HG03442 (cell line): ENCODE measurements around the gene ZNF648.
"Not testable (repeated sequence)": the region's sequence is repeated elsewhere in the genome, so short reads cannot be mapped to it uniquely, and the experiment has no call there.

Source experiments
- ATAC-seq: cut with Tn5 transposase; IDR thresholded peaks from one replicate; pipeline ENCODE4 v1.9.1; 2021; ENCODE audit warnings: mild to moderate bottlenecking, moderate library complexity; ENCODE audit not compliant: unreplicated experiment

Gene ZNF648

DNA sequence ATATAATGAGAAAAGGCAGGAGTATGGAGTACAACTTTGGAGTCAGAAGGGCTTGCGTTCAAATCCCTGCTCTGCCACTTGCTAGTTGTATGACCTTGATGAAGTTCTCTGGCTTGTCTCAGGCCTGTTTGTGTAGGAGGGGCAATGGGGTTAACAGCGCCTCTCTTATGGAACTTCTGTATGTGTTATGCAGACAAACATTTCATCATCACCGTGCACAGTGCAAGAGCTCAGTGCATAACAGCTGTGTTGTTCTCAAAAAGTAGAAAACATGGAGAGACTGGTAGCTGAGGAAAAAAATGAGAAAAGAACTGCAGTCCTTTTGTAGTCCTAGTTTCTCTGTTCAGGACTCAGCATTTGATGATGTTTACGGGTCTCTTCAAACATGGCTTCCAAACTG is 10.4 kb upstream of the ZNF648 start:
- ATAC-seq, result no peak

DNA sequence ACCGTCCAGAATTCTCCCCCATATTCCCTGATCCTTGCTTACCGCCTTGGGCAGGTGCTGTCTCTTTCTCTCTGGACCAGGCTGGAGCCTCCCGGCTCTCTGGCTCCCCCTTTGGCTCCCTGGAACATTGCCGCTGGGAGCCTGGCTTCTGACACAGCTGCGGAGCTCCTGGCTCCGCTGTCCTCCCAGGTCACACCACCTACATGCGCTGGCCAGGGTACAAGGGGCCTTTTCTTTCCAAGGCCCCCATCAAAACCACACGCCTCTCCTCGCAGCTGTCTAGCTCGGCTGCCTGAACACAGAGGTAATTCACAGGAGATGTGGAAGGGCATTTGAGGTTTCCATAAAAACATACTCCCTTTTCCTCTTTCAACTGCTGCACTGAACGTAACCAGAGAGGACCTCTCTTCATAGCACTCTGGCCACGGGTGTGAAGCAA is 7.5 kb upstream of the ZNF648 start:
- ATAC-seq, result no peak

DNA sequence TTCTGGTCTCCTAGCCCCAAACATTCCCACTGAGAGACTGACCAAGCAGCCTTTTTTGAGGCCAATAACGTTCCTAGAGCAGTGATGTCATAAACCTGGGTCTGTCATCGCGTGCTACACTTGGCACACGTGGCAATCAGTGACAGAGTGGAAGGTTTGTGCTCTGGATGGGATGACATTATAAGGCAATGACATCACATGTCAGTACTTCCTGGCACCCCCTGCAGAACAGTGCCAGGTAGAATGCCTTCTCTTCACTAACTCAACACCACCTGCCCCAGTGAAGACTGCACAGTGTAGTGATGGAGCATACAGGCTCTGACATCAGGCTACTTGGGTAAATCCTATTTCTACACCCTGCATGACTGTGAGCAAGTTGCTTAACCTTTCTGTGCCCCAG is 5.4 kb upstream of the ZNF648 start:
- ATAC-seq, result no peak

DNA sequence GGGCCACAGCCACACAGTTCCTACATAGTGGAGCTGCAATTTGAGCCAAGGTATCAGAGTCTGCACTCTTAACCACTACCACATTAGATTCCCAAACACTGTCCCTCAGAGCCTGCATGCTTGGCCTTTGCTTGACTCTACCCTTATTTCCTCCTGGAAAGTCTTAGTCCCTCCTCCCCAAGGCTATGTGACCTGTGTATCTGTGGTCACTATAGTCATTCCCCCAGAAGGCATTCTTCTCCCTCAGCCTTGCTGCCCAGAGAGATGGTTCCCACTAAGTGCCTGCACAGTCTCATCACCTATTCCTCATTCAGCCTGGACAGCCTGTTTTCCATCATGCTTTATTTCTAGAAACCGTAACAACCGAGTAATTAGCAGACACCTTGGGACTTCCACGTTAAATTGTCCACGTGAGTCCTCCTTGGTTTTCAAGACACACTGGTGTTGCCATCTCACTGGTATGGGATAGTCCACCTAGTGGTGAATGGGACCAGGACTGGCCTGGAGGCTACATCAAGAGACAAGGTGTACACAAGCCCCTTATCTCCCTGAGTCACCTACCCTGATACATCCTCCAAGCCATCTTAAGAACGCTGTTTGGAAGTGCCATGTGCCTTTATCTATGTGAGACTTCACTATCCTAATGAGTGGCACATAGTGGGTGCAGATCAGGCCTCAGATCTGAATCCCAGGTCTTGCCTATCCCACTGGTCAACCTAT is 3.8 kb upstream of the ZNF648 start:
- no peak for ATAC-seq

DNA sequence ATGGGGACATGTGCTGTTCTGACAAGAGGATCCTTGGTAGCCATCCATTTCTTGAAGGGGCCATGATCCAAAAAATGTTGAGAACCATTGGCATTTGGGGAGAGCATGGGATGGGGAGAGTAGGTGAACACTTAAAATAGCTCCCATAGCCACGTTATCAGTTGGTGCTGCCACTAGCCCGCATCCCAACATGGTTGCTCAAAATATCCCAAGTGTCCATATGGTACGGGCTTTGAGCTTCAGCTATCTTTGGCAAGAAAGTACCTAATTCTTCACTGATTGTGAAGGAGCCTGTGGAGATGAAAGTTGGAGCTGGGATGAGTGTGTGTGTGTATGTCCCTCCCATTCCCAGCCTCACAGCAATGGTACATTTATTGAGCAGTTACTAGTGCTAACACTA is 3.1 kb upstream of the ZNF648 start:
- ATAC-seq, result no peak

DNA sequence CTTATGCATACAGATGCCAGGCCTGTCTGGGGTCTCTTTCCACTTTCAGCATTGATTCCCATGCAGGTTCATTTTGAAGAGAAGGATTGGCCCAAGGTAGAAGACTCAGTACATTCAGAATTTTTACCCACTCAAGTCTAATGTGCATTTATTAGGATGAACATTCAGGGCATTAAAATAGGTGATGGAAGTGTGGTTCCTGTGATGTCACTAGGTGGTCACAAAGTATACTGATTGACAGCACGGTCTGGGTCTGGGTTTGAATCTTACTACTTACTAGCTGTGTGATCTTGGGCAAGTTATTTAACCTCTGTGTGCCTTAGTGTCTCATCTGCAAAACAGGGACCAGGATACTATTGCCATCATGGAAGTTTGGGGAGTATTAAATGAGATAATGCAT is 711 bp upstream of the ZNF648 start:
- no peak for ATAC-seq

DNA sequence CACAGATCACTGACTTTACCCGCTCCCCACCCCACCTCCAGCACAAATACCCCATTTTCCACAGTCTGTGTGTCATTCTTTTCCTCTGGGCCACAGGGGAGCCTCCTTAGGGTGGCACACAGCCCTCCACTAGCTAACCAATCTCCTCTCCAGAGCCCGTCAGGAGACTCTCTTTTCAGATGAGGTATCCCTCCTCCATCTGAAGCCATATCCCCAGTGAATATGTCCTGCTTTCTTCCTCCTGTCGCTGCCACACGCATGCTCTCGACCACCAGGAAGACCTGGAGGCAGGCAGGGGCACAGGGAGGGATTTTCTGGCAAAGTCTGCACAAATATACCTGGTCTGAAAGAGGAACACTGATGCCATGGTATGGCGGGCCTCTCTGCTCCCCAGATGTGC is 635 bp downstream of the ZNF648 start:
- ATAC-seq, result no peak

DNA sequence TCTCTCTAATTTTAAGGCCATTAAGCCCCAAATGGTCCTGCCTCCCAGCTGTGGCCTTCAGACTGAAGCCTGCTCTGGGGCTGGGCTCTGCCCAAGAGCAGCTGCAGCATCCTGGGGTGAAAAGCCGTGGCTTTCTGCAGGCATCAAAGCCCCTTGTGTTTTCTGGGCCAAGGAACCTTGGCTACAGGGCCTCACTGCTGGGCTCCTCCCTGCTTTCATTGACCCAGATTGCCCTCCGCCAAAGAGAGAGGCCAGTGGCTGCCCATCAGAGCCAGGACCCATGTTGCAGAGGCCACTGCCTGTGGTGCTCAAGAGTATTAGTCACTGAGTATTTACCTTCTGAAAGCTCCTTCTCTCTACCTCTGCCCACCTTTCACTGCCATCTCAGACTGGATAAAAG is 1.6 kb downstream of the ZNF648 start:
- no peak for ATAC-seq

DNA sequence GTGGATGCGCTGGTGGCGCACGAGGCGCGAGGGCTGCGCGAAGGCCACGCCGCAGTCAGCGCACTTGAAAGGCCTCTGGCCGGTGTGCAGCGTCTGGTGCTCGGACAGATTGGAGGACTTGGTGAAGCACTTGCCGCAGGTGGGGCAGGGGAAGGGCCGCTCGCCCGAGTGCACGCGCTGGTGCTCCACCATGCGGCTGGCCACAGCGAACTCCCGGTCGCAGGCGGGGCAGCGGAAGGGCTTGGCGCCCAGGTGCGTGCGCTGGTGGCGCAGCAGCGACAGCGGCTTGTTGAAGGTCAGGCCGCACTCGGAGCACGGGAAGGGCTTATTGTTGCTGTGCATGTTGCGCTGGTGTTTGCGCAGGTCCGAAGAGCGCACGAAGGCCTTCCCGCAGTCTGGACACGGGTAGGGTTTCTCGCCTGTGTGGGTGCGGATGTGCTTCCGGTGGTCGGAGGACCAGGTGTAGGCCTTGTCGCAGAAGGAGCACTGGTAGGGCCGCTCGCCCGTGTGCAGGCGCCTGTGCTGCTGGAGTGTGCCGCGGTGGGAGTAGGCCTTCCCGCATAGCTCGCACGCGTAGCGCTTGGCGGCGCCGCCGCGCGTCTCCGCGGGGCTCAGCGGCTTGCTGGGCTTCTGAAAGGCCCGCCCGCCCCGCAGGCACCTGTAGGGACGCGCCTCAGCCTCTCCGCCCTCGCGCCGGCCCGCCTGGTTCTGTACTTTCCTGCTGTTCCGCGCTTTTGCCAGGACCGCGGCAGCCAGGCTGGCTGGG is 4.7 kb downstream of the ZNF648 start:
- no peak for ATAC-seq

DNA sequence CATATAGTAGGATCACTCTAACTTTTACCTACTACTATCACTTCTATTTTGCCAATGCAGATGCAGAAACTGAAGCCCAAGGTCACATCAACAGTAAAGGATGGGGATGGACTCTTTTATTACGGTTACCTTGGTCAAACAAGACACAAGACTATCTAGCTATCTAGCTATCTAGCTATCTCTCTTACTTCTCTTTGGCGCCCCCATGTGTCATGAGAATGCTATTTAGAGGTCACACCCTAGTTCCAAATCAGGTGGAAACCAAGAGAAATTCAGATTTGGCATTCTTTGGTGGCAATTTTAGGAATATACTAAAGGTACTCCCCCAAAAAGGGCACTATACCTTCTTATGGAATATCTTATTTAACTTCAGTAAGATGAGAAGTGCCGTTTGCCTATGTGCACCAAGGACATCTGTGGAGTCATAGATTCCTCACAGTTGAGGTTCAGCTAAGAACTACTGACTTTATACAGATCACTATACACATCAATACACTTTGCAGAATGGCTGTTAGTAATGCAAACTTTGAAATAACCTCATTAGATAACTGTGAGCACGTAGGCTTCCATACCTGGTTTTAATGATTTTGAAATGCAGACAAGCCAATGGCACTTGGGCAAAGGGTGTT is 6.7 kb downstream of the ZNF648 start:
- no peak for ATAC-seq

DNA sequence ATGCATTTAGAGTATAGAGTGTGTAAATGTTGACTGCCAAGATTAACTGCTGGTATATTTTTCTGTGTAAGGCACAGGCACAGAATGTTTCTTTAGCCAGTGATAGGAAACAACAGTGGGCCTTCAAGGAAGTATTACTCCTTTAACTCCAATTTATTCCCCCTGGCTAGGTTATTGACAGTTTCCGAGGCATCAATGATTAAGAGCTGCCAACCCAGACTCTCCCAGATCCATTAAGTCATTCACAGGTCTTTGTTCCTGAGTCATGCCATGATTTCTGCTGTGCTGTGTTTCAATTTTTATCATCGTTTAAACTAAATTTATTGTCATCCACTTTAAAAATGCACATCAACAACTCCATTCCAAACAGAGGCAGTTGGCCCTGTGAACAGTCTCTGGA is 9.2 kb downstream of the ZNF648 start:
- ATAC-seq, result no peak

DNA sequence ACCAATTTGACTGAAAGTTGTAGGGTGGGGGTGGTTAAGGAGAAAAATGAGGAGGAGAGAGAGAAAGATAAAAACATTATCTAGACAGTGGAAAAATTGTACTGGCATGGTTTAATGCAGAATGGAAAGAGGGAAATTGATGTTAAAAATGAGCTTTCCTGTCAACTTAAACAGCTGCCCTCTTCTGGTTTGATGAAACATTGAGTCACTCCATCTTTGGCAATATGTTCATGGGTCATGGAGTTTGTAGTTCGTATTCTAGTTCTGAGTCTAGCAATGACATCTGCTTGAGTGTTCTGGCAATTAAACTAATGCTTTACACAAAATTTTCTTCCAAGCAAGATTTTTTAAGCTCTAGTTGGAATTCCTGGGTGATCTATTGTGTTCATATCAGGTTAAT is 9.6 kb downstream of the ZNF648 start:
- ATAC-seq, result no peak

DNA sequence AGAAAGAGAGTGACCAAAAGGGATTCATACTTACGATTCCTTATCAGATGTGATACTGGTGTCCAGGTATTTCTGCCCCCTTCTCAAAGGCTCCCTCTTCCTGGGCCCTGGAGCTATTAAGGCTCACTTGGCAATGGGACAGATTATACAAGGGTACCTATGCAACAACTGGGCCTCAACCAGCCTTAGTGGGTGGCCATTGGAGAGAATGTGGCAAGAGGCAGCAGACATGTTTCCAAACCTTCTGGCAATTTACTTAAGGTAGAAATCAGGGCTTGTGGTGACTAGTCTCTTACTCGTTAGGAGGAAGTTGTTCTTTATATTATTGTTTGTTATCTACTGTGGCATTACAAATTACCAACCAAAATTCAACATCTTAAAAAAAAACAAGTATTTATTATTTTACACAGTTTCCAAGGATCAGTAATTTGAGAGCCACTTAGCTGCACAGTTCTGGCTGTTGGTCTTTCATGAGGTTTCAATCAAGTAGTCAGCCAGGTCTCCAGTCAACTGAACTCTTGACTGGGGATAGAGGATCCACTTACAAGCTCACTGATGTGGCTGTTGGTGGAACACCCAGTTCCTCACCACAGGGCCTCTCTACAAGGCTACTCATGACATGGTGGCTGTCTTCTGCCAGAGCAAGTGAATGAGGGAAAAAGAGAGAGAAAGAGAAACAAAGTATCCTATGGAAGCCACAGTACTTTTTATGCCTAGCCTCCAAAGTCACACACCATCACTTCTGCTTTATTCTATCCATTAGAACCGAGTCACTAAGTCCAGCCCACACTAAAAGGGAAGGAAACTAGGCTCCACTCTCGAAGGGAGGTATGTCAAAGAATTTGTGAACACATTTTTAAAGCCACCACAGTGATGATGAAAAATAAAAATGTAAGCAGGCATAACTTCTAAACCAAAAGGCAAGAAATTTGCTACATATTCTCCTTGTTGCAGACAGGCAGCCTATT is 10.7 kb downstream of the ZNF648 start:
- ATAC-seq, result no peak

DNA sequence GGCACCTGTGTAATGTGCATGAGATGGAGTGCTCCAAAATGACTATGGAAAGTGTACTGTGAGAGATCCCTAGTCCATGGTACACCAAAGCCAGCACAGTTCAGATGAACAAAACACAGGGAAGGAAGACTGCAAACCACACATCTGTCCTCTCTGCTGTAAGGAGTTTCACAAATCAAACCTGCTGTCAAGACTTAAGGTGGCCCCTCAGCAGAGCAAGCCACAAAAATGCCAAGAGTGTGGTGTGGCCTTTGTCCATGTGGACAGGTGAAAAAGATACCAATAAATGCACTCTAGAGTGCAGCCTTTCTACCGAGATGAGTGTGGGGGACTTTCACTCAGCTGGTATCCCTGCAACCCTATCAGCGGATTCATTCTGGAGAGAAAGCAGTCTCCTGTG is 12.9 kb downstream of the ZNF648 start:
- no peak for ATAC-seq

DNA sequence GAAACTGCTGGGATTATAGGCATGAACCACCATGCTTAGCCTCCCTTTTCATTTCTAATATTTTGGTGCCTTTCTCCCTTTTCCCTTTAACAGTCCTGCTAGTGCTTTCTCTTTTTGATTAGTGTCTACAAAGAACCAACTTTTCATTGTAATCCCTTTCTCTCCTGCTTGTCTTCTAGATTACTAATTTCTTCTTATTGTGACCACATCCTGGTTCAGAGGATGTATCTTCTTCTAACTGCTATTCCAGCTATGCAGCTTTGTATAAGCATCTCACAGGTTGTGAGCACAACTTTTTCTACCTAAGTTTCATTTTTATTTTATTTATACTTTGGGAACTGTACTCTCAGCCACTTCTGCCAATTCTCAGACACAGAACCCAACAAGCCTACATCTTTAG is 14.7 kb downstream of the ZNF648 start:
- ATAC-seq, result no peak

DNA sequence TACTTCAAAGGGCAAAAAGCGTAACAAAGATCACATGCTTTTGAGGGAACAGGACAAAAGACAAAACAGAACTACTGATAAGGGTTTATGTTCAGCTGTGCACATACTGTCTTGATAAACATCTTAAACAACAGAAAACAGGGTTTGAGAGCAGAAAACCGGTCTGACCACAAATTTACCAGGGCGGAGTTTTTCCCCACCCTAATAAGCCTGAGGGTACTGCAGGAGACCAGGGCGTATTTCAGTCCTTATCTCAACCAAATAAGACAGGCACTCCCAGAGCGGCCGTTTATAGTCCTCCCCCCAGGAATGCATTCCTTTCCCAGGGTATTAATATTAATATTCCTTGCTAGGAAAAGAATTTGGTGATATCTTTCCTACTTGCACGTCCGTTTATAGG is 16.0 kb downstream of the ZNF648 start:
- not testable (repeated sequence) for ATAC-seq

DNA sequence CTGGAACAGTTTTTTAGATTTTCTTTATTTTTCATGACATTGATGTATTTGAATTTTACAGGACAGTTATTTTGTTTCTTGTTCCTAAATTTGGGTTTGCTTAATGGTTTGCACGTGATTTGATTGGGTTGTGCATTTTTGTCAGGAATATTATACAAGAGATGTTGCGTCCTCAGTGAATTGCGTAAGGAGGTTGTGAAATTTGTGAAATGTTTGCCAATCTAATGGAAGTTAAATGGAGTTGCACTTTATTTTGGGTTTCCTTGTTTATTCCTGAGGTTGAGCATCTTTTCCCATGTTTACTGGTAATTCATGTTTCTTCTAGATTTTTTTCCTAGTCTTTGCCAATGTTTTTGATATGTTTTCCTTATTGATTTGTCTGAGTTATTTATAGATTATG is 19.9 kb downstream of the ZNF648 start:
- no peak for ATAC-seq

DNA sequence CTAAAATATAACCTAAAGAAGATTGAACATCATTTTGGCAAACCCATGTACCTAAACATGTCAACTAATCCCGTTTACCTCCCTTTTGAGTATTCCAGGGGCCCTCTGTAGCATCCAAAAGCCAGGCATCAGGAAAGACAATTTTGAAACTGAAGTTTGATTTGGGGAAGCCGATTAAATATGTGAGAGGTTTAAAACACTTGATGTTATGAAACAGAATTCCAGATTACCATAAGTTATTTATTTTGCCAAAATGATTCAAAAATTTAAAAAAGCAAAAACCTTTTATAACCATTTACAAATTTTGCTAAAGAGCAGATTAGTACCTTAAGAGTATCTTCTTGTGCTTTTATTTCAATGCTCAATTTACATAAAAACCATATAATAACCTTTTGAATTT is 23.3 kb downstream of the ZNF648 start:
- no peak for ATAC-seq

DNA sequence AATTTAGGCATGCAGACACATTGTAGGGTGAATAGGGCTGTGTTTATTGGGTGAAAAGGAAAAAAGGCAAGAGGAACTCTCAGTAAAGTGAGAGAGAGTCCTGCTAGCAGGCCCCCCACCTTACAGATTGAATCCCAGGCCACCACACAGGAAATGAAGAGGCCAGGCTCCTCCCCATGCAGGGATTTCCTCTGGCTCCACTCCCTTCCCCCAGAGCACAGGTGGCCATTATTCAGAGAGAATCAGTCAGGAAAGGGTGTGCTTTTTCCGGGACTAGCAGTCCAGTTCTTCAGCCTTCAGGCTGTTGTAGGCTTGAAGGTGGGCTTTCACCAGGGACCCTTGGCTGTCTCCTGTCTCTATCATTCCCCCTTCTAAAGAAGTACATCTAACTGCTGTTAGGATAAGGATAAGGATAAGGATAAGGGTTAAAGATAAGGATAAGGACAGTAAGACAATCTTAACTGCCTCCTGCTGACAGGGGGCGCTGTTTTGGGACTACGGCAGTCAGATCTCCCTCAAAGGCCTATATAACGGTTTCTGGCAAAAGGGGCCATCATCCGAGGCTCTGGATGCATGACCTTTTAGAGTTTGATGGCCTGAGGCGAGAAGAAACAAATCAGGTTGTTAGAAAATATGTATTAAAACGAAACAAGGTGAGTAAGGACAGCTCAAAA is 26.3 kb downstream of the ZNF648 start:
- ATAC-seq, result no peak

DNA sequence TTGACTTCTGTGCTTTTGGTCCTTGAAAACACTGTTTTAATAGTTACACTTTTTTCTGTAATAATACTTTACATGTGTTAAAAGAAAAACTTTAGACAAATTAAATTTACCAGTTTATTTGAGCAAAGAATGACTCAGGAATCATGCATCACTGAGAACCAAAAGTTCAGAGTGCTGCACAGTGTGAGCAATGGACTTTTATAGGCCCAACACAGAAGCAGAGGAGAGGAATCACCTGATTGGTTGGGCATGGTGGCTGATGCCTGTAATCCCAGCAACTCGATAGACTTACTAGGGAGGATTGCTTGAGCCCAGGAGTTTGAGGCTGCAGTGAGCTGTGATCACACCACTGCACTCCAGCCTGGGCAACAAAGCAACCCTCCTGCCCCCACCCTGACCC is 29.3 kb downstream of the ZNF648 start:
- no peak for ATAC-seq
